Measurements from ENCODE around the gene PIP5K1A. TPM values are rescaled to one million over a fixed set of nuclear protein-coding genes. Genes with fewer than 3 reads are reported as not detected.

PIP5K1A gene, protein sequence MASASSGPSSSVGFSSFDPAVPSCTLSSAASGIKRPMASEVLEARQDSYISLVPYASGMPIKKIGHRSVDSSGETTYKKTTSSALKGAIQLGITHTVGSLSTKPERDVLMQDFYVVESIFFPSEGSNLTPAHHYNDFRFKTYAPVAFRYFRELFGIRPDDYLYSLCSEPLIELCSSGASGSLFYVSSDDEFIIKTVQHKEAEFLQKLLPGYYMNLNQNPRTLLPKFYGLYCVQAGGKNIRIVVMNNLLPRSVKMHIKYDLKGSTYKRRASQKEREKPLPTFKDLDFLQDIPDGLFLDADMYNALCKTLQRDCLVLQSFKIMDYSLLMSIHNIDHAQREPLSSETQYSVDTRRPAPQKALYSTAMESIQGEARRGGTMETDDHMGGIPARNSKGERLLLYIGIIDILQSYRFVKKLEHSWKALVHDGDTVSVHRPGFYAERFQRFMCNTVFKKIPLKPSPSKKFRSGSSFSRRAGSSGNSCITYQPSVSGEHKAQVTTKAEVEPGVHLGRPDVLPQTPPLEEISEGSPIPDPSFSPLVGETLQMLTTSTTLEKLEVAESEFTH
- total RNA-seq, result 55.3 and 69.5 TPM in 2 replicates

DNA sequence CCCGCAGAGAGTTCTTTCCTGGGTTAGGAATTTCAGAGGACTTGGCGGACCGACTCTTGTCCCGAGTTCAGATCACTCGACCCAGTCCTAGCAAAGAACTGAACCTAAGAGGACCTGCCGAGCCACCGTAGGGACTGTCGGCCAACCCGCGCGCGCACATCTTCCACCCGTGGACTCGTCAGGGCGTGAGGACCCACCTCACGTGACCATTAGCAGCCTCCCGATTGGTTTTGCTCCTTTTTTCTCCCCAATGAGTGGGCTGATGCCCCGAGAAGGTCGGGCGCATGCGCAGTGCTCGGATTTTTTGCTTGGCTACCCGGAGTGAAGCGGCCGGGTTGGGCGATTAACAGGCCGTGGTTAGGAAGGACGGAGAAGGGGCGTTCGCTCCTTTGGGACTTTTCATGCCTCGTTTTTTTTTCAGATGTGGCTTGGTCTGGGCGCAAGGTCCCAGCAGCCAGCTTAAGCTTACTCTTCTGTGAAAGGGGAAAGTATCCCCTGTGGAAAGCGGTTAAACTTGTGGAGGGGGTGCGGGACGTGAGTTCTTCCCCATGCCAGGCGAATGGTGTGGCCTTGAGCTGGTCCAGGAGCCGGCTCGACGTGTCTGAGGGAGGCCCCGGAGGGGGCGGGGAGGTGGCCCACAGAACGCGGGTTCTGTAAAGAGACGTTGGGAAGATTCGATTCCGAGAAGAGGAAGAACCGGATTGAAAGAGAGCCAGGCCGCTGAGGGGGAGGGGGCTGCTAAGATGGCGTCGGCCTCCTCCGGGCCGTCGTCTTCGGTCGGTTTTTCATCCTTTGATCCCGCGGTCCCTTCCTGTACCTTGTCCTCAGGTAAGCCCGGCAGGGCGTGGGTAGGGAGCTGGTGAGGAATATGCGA, at the start of gene PIP5K1A:
TSS of gene PIP5K1A (plus strand) at position 299 of the 874 bp plus-strand sequence. CDS start at position 744, 445 bp downstream.

DNA sequence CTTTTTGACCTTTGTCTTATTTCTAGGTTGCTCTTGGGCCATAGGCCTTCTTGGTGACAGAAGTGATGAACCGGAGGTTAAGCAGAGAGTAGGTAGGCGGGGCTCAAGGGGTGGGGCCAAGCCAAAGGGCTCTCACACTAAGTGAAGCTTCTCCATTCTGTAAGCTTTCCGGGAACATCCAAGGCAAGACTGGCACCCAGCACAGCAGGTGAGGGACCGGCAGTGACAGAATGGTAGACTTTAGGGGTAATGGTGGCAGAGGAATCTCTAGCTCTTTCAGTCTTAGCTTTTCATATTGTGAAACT, 41.9 kb upstream of the PIP5K1A start, which contains the start of gene TNFAIP8L2:
TSS of gene TNFAIP8L2 (plus strand) at position 135 of the 305 bp plus-strand sequence. CDS start 2,049 bp downstream, outside the sequence.

DNA sequence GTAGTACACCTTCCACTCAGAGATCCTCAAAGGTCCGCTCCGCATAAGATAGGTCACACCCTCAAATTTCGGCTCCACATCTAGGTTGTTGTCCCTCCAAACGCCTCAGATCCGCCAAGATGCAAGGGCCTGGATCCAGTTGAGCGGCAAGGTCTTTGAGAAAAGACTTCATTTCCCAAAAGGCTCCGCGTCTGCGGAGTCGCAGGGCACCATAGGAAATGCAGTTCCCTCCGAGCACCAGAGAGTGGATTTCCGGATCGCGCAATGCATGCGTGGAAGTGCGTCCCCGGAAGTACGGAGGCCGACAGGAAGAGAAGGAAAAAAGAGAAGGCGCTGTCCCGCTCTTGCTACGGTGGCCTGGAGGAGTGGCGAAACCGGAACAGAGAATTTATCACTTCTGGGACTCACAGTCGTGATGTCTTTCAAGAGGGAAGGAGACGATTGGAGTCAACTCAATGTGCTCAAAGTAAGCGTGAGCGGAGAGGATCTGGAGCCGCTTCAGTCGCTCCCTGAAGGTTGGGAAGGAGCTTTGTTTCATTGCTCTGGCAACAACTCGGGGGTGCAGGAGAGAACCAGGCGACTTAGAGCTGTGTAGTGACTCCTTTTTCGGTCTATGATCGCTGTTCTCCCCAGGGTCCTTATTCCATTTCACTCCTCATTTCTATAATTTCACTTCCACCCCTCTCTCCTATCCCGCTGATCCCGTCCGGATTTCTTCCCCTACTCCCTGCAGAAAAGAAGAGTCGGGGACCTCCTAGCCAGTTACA, 32.4 kb upstream of the PIP5K1A start, which contains the start of the genes LYSMD1 and SCNM1:
TSS of gene LYSMD1 (minus strand) at position 165 of the 767 bp plus-strand sequence. CDS start 644 bp downstream, outside the sequence.
TSS of gene SCNM1 (plus strand) at position 407 of the 767 bp plus-strand sequence. CDS start at position 416, 9 bp downstream.

DNA sequence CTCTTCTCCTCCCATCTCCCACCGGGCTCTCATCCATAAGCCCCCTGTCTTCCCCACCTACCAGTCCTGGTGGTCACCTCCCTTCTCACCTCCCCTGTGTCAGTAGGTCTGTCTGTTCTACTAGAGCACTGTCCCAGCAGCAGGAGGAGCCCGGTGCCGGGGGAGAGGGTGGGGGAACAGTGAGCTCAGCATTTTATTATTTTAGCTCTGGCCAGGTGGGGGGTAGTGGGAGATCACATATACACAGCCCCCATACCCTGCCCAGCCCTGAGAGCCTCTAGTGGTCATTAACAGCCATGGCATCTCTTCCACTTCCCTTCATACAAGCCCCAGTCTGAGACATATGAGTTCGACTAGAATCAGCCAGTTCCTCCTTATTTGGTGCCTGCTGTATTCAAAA, 22.5 kb upstream of the PIP5K1A start, which contains the start of gene TMOD4:
TSS of gene TMOD4 (minus strand) at position 119 of the 400 bp plus-strand sequence. CDS start 1,106 bp downstream, outside the sequence.

DNA sequence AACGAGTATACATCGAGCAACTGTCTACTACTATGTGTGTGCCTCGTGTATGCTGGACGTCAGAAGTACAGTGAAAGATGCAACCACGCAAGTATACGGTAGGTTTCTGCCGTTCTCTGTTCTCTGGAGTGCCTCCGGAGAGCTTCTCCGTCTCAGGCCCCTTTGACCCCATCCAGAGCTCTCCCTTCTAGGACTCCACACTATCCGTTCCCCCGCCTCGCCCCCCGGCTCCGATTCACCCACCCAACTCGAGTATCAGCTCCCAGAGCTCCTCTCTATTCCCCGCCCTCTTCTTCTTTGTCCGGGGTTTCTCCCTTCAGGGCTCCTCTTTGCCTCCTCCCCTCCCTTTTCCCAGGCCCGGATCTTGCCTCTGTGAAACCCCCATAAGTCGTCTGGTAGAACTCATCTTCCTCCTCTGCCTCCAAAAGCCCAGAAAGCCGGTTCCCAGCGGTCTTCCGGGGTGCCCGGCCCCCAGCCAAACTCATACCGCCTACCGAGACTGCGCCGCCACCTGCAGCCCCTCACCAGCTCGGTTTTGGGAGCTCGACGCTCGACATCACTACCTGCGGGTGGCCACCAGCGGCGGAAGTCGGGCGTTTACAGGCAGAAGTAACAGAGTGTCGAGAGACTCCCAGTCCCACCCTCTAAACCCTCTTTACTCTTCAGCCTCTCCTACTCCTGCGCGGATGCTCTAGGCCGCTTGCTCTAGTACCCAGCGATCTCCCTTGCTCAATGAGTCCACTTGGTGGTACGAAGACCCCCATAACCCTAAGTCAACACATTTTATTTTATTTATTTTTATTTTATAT, 8.5 kb upstream of the PIP5K1A start, which contains the start of gene VPS72:
TSS of gene VPS72 (minus strand) at position 561 of the 809 bp plus-strand sequence. CDS start at position 485, 76 bp downstream.

DNA sequence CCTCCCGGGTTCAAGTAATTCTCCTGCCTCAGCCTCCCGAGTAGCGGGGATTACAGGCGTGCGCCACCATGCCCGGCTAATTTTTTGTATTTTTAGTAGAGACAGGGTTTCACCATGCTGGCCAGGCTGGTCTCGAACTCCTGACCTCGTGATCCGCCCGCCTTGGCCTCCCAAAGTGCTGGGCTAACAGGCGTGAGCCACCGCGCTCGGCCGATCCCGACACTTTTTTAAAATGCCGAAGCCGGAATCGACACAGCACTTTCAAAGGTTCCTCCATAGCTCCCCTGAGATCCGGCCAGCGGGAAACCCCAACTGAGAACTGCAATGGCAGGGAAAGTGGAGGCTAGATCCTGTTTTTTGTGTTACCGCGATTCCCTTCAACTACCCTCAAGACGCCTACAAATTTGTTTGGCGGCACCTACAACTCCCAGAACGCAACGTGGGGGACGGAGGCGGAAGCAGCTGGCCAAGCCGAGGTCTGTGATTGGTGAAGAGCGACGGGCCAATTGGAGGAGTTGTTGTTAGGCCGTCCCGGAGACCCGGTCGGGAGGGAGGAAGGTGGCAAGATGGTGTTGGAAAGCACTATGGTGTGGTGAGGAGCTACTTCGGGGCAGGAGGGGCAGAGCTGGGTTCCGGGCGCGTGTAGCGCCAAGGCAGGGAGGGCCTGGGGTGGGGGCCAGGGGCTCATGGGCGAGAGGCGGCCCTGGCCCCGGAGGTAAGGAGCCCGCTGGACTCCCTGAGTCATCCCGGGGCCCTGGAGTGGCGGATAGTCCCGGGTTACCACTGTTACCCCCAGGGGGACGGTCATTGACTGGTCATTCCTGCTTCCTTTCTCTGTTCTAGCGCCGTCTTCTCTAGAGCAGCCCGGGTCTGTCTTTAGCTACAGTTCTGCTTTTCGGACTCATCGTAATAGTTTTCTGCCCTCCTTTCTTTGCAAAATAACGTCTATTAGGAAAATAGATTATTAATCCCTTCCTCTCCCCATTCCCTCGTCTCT, 56.2 kb downstream of the PIP5K1A start, which contains the start of gene PSMD4:
TSS of gene PSMD4 (plus strand) at position 518 of the 997 bp plus-strand sequence. CDS start at position 567, 49 bp downstream.

DNA sequence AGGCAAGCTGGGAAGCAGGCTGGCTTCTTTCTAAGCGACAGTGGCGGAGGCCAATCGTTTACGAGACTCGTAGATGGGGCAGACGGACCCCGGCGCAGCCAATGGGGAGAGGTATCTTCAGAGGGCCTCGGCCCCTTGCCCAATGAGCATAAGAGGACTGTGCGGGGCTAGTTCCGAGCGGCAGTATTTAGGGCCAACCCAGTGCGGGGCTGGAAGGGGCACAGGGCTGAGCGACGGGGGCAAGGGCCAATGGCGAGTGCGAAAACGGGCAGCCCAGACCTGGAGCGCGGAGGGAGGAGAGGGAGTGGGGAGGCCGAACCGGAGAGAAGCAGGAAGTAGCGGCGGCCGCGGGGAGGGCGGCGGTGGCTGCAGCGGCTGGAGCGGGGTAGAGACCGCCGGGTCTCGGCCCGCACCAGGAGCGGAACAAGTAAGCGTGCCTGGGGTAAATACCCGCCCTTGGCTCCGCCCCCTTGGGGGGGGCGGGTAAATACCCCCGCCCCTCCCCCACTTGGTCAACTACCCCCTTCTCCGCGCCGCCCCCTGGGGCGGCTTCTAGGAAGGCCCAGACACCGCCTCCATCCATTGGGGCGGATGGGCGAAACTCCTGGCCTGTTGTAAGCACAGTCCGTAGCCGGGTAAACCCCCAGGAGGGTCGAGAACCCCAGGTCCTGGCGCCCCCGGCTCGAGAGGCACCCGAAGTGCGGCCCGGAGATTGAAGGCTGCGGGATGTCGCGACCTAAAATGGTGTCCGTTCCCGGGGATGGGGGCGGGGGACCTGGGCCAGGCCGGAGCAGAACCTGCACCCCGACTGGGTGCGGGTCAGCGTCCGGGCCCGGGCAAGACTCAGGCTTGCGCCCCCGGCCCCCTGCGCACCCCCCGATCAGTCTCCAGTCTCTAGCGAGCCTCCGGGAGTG, 83.9 kb downstream of the PIP5K1A start, which contains the start of gene ZNF687:
TSS of gene ZNF687 (plus strand) at position 331 of the 914 bp plus-strand sequence. CDS start 3,993 bp downstream, outside the sequence.

Other genes with a start within 250 kb of the PIP5K1A start
- 113 and 140 TPM in 2 replicates for gene CERS2, start 223.7 kb upstream of the PIP5K1A start, total RNA-seq
- 1.2 and 1.4 TPM in 2 replicates for gene ANXA9, start 216.3 kb upstream of the PIP5K1A start, total RNA-seq
- 12.9 and 17.9 TPM in 2 replicates for gene MINDY1, start 191.7 kb upstream of the PIP5K1A start, total RNA-seq
- gene PRUNE1, start 190.1 kb upstream of the PIP5K1A start, total RNA-seq, result 4.4 and 6.6 TPM in 2 replicates
- gene BNIPL, start 162.0 kb upstream of the PIP5K1A start, total RNA-seq, result not detected in 2 replicates
- gene C1orf56, start 150.8 kb upstream of the PIP5K1A start, total RNA-seq, result 1.9 and 2.6 TPM in 2 replicates
- gene CDC42SE1, start 138.9 kb upstream of the PIP5K1A start, total RNA-seq, result 34.0 and 42.4 TPM in 2 replicates
- gene MLLT11, start 138.2 kb upstream of the PIP5K1A start, total RNA-seq, result 11.5 and 13.5 TPM in 2 replicates
- gene GABPB2, start 127.8 kb upstream of the PIP5K1A start, total RNA-seq, result 11.9 and 14.4 TPM in 2 replicates
- 1.4 and 3.4 TPM in 2 replicates for gene SEMA6C, start 51.9 kb upstream of the PIP5K1A start, total RNA-seq
- gene TNFAIP8L2, start 41.9 kb upstream of the PIP5K1A start, total RNA-seq, result not detected in 2 replicates
- gene LYSMD1, start 32.6 kb upstream of the PIP5K1A start, total RNA-seq, result 4.9 and 8.3 TPM in 2 replicates
- gene SCNM1, start 32.4 kb upstream of the PIP5K1A start, total RNA-seq, result 18.6 and 29.1 TPM in 2 replicates
- gene TMOD4, start 22.6 kb upstream of the PIP5K1A start, total RNA-seq, result not detected in 2 replicates
- gene VPS72, start 8.4 kb upstream of the PIP5K1A start, total RNA-seq, result 47.3 and 58.8 TPM in 2 replicates
- gene PSMD4, start 56.2 kb downstream of the PIP5K1A start, total RNA-seq, result 235 and 269 TPM in 2 replicates
- 15.1 and 24.5 TPM in 2 replicates for gene ZNF687, start 83.7 kb downstream of the PIP5K1A start, total RNA-seq
- 78.7 and 82.9 TPM in 2 replicates for gene PI4KB, start 128.9 kb downstream of the PIP5K1A start, total RNA-seq
- 49.0 and 49.4 TPM in 2 replicates for gene RFX5, start 148.7 kb downstream of the PIP5K1A start, total RNA-seq
- gene SELENBP1, start 174.2 kb downstream of the PIP5K1A start, total RNA-seq, result 49.6 and 53.0 TPM in 2 replicates
- gene PSMB4, start 201.0 kb downstream of the PIP5K1A start, total RNA-seq, result 401 and 482 TPM in 2 replicates

All from myometrial cell (primary cell).